Spleen (tissue), 7 donors: Measurements from ENCODE around the gene LRRC72.

Source experiments
- CTCF ChIP-seq, 11 experiments: fragments of 200-600 bp in 7 of 11; fragments of 450-650 bp in 4 of 11; sonication (generic) in 4 of 11; IDR thresholded peaks in 8 of 11; conservative IDR thresholded peaks in 3 of 11; 1 replicate in 7 of 11; 2 replicates in 4 of 11; pipeline versions ENCODE4 v1.4.0 to v1.8.0; 2016 to 2021; ENCODE audit warnings: antibody characterized with exemption in 11 of 11, inconsistent platforms in 4 of 11, mild to moderate bottlenecking in 1 of 11
- POLR2AphosphoS5 ChIP-seq, 3 donors: sonication (generic); formaldehyde crosslinking; IDR thresholded peaks; one replicate each; pipeline ENCODE4 v1.5.1; 2017; ENCODE audit warnings: antibody characterized with exemption in 3 of 3
- donor health status: DM: no; HTN: no; CAD: no; lungs with moderate emphysema.
- donor health status: DM: no; HTN: no; CAD: no.
- donor health status: DM: no; HTN: no; CAD: no.

- TF ChIP-seq CTCF (IDR thresholded peaks at IDR 0.05 in 8 of 11, conservative IDR thresholded peaks at IDR 0.05 in 3 of 11) (no peak), POLR2AphosphoS5 (IDR thresholded peaks at IDR 0.05) (no peak)
Measured at GRCh38 chr7:16535500-16535899, 8.9 kb downstream of the LRRC72 start.
